RWPE1 (cell line): ENCODE data around the gene CTBP1.

Source experiments
- CTCF ChIA-PET: fragments of 350-600 bp; sonication (Branson Sonifier 250); formaldehyde crosslinking; extraction: SDS; loops from one replicate; lab custom pipeline; 2021; lab: Yijun Ruan, JAX
- POLR2A ChIA-PET: fragments of 400-600 bp; formaldehyde crosslinking; extraction: SDS; loops from one replicate; lab custom pipeline; 2020; ENCODE audit warnings: antibody characterized with exemption; ENCODE audit not compliant: low non-redundant PET; lab: Yijun Ruan, JAX
- DNase-seq: peaks from one replicate; pipeline ENCODE4 v3.0.0; 2012; ENCODE audit warnings: low spot score
- H3K27ac ChIP-seq: fragments of 450-650 bp; 2 replicates; pipeline ENCODE4 v1.5.1; 2017
- TF ChIP-seq, protein P1 (sequence below): fragments of 450-650 bp; conservative IDR thresholded peaks from 2 replicates; pipeline ENCODE4 v1.5.1; 2017; ENCODE audit warnings: low read depth, mild to moderate bottlenecking

The CTBP1 gene

GRCh38 chr4:1170156-1170975 is 78.6 kb downstream of the CTBP1 start:
- H3K27ac ChIP-seq = 0 out of 2 replicates have a peak overlapping the region, but pooled peaks have one; percentile 7
- TF ChIP-seq, protein P1, sequence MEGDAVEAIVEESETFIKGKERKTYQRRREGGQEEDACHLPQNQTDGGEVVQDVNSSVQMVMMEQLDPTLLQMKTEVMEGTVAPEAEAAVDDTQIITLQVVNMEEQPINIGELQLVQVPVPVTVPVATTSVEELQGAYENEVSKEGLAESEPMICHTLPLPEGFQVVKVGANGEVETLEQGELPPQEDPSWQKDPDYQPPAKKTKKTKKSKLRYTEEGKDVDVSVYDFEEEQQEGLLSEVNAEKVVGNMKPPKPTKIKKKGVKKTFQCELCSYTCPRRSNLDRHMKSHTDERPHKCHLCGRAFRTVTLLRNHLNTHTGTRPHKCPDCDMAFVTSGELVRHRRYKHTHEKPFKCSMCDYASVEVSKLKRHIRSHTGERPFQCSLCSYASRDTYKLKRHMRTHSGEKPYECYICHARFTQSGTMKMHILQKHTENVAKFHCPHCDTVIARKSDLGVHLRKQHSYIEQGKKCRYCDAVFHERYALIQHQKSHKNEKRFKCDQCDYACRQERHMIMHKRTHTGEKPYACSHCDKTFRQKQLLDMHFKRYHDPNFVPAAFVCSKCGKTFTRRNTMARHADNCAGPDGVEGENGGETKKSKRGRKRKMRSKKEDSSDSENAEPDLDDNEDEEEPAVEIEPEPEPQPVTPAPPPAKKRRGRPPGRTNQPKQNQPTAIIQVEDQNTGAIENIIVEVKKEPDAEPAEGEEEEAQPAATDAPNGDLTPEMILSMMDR = no peak
- CTCF ChIA-PET = no interaction called here
- DNase-seq = no peak
- POLR2A ChIA-PET = no interaction called here

GRCh38 chr4:1169691-1170096 is 79.2 kb downstream of the CTBP1 start:
- DNase-seq = no peak
- POLR2A ChIA-PET = no interaction called here
- CTCF ChIA-PET = no interaction called here
- TF ChIP-seq, protein P1 = no peak
- H3K27ac ChIP-seq = 0 out of 2 replicates have a peak overlapping the region, but pooled peaks have one; percentile 7

DNA sequence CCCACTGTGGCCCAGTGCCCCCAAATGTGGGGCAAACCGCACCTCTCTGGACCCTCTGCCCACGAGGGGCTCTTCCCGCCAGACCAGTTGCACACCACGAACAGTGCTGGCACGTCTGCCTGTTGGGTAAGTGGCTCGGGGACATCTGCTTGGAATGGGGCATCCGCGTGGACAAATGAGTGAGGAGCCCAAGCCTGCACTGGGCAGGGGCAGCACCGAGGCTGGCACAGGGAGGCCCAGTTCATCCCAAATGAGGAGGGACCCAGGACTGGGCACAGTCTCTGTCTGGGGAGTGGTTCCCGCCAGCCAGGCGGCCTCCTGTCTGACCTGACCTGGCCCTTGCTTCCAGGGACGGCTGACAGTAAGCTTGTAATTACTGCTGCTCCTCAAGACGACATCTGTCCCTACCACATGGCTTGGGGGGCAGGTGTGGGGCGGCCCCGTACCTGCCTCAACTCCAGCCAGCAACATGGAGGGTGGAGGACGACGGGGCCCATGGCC is 79.7 kb downstream of the CTBP1 start:
- H3K27ac ChIP-seq = peak overlapping the region; percentile 64
- TF ChIP-seq, protein P1 = no peak
- POLR2A ChIA-PET = no interaction called here
- DNase-seq = no peak
- CTCF ChIA-PET = interaction anchor here (0.5 kb wide), 1 partner anchor 11 kb away, joined by 4 read pairs; no protein-coding TSS in a partner anchor

DNA sequence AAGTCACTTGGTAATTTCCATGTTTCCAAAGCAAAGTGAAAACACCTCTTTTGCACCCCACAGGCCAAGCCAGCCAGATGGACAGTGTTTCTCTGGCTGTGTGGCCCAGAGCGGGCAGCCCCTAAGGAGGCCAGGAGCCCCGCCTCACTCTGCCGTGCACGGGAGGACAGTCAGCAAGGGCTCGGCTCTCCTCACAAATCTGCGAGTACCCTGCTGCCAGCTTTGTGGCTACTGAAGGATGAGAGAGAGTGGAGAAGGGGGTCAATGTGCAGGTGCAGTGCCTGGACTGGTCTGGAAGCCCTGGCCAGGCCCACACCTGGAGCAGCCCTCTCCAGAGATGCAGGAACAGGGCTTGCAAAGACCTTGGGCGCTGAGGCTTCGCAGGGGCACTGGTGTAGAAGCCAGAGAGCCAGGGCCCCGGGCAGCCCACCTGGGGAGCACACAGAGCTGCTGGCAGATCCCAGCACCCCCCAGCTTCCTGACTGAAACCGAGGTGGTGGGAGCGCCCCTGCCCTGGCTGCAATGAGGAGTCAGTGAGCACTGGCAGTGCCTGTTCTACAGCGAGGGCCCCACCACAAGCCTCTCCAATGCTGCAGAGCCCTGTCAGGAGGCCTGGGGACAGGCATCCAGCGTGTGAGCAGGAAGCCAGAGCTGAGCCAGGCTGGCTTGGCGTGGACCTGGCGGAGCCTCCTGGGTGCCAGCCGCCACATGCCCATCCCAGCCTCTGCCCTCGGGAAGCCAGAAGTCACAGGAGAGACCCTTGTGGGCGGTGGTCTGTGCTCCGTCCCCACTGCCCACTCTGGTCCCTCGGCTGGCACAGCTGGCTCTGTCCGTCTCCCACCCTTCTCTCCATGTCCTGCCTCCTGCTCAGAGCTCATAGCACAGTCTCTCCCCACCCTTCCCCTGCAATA is 80.5 kb downstream of the CTBP1 start:
- ChIA-PET POLR2A (interaction anchor here (0.5 kb wide), 1 partner anchor 181 kb away, joined by 3 read pairs; no protein-coding TSS in a partner anchor), CTCF (interaction anchor here (0.5 kb wide), 1 partner anchor 12 kb away, joined by 4 read pairs; no protein-coding TSS in a partner anchor)
- TF ChIP-seq, protein P1 = no peak
- peak overlapping the region; percentile 64 for H3K27ac ChIP-seq
- no peak for DNase-seq

DNA sequence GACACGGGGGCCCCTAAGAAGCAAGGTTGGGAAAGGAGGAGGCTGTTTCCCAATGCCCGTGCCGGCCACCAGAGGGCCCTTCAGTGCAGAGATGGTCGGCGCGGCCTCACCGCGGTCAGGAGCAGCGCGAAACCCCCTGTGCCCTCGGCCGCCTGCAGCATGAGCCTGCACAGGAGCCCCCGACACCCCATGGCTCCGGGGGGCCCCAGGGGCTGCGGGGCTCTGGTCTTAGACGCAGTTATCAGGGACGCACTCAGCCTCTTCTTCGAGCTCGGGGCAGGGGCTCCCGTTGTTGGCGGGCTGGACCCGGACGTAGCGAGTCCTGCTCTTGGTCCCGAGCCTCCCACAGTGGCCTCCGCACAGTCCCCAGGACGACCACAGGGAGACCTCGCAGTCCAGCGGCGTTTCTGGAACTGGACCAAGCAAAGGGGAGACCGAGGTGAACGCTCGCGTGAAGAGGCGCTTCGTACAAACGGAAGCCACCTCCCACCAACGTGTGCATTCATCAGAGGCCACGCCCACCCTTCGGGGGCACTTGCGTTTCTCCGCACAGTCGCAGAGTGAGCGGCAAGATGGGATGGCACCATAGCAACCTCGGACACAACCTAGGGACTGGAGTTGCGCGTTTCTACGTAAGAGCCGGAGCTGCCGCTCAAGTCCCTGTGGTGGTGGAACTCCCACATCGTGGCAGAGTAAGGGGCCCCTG is 81.5 kb downstream of the CTBP1 start:
- TF ChIP-seq, protein P1 = peak; percentile 91
- ChIA-PET CTCF (interaction anchor here (0.5 to 0.7 kb wide), 3 partner anchors 10 to 24 kb away, joined by 3 to 4 read pairs (median 4); no protein-coding TSS in a partner anchor), POLR2A (no interaction called here)
- peak overlapping the region; percentile 64 for H3K27ac ChIP-seq
- DNase-seq = peak; percentile 52
